Measurements from ENCODE around the gene B4GALT1.
A peak's percentile ranks its signal among the peaks of the same experiment; 100 is the strongest.
"Not testable (repeated sequence)": the region's sequence is repeated elsewhere in the genome, so short reads cannot be mapped to it uniquely, and the experiment has no call there.

The B4GALT1 gene

DNA sequence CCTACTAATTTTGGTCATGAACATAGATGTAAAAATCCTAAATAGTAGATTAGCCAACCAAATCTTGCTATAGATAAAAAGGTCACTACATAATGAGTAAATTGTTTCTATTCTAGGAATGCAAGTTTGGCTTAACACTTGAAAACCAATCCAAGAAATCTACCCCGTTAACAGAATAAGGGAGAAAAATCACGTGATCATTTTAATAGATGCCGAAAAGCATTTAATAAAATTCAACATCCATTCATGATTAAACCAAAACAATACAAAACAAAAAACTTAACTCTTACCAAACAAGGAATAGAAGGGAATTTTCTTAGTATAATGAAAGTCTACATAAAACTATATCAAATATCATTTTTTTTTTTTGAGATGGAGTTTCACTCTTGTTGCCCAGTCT, 69.9 kb downstream of the B4GALT1 start:
- FAIRE-seq = no peak

- no peak for FAIRE-seq
These were observed 74.5 kb downstream of the B4GALT1 start for GRCh38 chr9:33092634-33093033.

DNA sequence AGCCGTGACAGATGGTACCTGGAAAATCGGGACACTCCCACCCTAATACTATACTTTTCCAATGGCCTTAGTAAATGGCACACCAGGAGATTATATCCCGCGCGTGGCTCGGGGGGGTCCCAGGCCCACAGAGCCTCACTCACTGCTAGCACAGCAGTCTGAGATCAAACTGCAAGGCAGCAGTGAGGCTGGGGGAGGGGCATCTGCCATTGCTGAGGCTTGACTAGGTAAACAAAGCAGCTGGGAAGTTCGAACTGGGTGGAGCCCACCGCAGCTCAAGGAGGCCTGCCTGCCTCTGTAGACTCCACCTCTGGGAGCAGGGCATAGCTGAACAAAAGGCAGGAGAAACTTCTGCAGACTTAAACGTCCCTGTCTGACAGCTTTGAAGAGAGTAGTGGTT, 81.5 kb downstream of the B4GALT1 start:
- not testable (repeated sequence) for FAIRE-seq

GRCh38 chr9:33082538-33083326, 84.4 kb downstream of the B4GALT1 start:
- no peak for FAIRE-seq

DNA sequence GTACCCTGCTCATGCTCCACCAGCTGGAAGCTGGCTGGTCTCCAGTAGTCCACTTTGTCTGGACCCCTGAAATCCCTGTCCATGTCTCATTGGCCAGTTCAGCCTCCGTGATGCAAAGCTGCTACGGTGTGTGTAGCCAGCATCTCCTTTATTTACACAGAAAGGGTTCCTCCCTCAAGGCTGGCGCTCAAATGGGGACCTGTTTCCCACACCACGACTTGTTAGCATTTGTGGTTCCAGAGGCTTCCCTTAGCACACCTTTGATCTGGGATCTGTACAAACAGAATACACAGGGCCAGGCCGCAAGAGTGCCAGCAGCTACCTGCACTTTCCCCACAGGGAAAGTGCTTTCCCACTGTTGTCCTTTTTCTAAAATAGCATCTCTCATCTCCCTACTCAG, 85.0 kb downstream of the B4GALT1 start:
- FAIRE-seq = no peak

DNA sequence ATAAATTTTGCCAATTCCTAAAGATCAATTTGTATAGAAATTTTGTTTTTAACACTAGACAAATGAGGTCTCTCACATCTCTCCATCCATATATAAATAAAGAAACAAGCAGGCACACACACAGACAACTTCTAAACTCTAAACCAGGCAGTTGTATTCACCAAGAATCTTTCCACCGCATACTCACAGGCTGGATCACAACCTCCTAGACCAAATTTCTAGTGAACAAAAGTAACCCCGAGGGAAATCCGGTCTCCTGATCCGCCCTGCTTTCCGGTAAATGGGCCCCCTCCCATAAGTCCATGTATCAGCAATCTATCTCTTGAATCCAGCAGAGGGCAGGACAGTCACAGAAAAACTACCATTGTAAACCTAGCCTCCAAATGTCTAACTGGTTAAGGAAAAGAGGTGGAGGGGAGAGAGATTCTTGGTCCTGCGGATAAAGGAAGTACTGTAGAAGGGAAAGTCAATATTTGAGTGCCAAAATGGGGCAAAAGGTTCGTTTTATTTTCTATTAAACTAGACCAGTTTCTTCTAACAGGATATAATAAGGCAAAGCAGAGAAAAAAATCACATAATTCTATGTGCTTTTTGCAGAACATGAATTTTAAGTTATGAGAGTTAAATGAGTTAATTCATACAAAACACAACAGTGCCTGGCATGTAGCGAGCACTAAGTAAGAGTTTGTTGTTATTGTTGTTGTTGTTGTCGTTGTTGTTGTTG, 85.8 kb downstream of the B4GALT1 start:
- peak; percentile 85 for FAIRE-seq

DNA sequence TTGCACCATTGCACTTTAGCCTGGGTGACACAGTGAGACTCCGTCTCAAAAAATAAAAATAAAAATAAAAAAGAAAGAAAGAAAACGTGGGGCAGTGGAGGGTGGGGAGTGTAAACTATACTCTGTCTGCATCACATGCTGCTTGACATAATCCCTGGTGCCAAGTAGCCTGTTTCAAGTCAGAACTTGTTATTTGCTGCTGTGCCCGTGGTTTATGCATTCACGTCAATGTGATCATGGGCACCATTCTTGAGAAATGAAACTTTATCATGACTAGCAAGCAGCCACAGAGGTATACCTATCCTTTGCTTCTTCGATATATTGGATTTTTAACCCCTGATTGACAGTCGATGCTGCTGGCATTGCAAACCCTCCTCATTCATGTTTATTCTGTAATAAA, 86.6 kb downstream of the B4GALT1 start:
- FAIRE-seq = no peak

GRCh38 chr9:33076046-33077004, 90.8 kb downstream of the B4GALT1 start, which contains the start of gene SMU1:
Gene SMU1 (minus strand): TSS chr9:33076674. CDS start chr9:33076608, 66 bp downstream.
- FAIRE-seq = peak; percentile 93

DNA sequence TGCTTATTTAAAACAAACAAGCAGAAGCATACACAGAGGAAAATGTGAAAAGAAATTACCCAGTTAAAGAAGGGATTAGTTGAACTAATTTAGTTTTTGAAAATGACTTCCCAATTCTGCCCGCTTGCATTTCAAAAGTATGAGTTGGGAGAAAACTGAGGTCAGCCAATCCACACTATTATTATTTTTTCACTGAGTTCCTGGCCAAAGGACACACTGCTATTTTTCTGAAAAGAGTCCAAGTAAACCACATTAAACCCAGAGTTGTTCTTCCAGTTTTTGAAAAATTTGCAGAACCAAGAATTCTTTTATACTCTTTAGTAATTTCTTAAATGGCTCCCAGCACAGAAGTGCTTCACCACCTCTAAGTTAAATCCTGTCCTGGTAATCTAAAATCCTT, 98.1 kb downstream of the B4GALT1 start:
- FAIRE-seq = no peak

DNA sequence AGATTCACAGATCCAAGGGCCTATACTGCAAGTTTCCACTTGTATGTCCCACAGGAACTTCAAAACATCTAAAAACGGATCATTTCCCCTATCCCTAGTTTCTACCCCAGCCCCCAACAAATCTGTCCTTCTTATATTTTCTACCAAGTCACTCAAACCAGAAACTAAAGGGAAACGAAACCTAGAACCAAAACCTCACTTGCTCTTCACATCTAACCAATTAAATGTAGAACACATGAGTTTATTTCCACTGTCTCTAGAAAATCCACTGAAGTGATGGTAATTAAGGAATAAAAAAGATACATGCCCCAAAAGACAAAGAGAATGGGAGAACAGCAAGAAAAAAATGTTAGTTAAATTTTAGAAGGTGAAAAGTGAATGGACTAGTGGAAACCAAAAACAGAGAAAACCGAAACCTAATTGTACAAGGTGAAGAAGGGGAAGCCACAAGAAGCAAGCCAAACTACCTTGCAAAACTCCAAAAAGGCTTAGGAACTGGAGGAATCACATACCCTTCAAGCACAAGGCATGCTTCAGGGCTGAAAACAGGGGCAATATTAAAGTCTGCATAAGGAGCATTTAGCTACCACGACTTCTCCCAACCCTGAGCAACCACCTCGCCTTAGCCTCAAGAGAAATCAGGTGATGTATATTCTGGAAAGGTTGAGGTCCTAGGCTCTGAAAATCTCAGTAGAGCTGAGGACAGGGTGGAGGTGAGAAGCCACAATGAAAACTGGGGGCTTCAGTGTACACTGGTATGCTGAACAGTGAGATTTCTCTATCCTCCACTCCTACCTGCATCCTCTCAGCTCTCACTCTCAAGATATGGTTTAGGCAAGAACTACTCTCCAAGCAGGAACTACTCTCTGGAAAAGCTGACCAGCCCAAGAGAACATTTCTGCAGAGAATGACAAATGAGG, 101.7 kb downstream of the B4GALT1 start:
- no peak for FAIRE-seq

Data from endometrium (tissue), 2 donors.